ENCODE results near the gene LRCOL1.

The LRCOL1 gene

GRCh38 chr12:132588821-132589669 lies 21.3 kb downstream of the LRCOL1 start:
- H3K27ac ChIP-seq: no peak overlapping the region
- no peak for TF ChIP-seq CTCF (conservative IDR thresholded peaks at IDR 0.05)

DNA sequence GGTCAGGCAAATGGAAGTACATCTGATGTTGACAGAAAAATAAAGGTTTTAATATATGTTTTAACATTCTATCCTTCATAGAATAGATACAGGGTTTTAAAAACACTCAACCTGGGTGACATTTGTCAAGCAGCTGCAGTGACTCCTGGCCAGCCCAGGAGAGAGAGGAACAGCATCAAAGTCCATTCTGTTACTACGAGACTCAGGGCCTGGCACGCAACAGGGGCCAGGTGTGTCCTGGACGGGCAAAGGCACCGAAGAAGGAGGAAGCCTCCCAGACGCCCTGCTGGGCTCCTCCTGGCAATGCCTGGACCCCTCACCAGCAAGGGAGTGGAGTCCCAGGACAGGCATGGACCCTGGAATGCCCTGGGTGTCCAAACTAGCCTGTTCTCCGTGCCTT lies 22.1 kb downstream of the LRCOL1 start:
- TF ChIP-seq CTCF (conservative IDR thresholded peaks at IDR 0.05): no peak
- no peak overlapping the region for H3K27ac ChIP-seq

DNA sequence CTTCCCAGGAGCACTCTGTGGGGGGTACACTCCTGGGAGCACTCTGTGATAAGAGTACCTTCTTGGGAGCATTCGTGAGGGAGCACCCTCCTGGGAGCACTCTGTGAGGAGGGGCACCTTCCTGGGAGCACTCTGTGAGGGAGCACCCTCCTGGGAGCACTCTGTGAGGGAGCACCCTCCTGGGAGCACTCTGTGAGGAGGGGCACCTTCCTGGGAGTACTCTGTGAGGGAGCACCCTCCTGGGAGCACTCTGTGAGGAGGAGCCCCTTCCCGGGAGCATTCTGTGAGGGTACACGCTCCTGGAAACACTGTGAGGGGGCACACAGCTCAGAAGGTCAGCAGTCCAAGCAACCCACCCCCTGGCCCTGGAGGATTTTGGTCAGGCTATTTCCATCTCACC lies 22.6 kb downstream of the LRCOL1 start:
- H3K27ac ChIP-seq: no peak overlapping the region

GRCh38 chr12:132586929-132587328 lies 23.5 kb downstream of the LRCOL1 start:
- H3K27ac ChIP-seq: no peak overlapping the region
- TF ChIP-seq CTCF (conservative IDR thresholded peaks at IDR 0.05): no peak

More for the DNA sequence above, 22.6 kb downstream of the LRCOL1 start:
- no peak for TF ChIP-seq CTCF (conservative IDR thresholded peaks at IDR 0.05)

DNA sequence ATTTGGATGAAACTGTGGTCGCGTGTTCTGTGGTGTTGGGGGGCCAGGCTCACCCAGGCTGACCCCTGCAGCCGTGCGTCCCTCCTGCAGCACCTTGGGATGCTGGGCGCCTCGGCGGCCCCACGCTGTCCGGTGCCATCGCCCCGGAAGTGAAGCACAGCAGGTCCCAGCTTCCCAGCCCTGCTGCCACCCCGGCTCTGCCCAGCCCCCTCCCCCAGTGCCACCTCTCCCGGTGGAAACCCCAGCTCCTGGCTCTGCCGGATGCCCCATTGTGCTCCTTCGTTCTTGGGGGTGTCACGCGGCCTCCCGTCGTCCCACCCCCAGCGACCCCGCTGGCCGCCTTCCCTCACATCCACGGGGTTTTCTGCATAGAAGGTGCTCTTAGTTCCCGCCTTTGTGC lies 25.2 kb downstream of the LRCOL1 start:
- no peak overlapping the region for H3K27ac ChIP-seq
- no peak for TF ChIP-seq CTCF (conservative IDR thresholded peaks at IDR 0.05)

- no peak for TF ChIP-seq CTCF (conservative IDR thresholded peaks at IDR 0.05)
- no peak overlapping the region for H3K27ac ChIP-seq
These were observed 26.0 kb downstream of the LRCOL1 start for GRCh38 chr12:132584429-132584828.

DNA sequence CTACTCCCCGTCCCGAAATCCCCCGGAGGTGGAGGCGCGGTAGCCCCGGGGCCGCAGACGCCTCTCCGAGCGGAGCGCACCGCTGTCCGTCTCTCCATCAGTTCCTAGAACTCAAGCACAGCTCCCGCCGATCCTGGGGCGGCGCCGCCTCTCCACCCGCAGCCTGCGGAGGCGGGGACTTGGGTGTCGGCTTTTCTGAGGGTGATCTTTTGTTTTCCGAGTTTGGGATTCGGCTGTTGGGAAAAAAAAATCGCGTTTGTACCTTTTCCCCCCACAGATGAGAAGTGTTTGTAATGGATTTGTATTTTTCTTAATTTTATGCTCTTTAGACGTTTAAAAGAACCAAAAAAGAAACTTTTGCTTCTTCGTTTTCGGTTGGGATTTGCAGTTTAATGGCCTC lies 26.6 kb downstream of the LRCOL1 start:
- H3K27ac ChIP-seq: no peak overlapping the region
- TF ChIP-seq CTCF (conservative IDR thresholded peaks at IDR 0.05): no peak
